Peyer's patch (tissue), 4 donors: Measurements from ENCODE around the gene NACC2.

Source experiments
- CTCF ChIP-seq, 6 experiments: fragments of 450-650 bp in 4 of 6; fragments of 200-600 bp in 2 of 6; sonication (generic) in 1 of 6; IDR thresholded peaks; one replicate each; pipeline ENCODE4 v1.5.1; 2017 to 2019; ENCODE audit warnings: antibody characterized with exemption in 6 of 6, mild to moderate bottlenecking in 3 of 6, moderate library complexity in 1 of 6
- POLR2A ChIP-seq, 2 donors: fragments of 450-650 bp; IDR thresholded peaks; one replicate each; pipeline ENCODE4 v1.5.1; 2017; ENCODE audit warnings: antibody characterized with exemption in 2 of 2, mild to moderate bottlenecking in 2 of 2, moderate library complexity in 2 of 2

GRCh38 chr9:136011703-136012496 is 83.2 kb downstream of the NACC2 start:
- no peak for TF ChIP-seq CTCF (IDR thresholded peaks at IDR 0.05)
- no peak for TF ChIP-seq POLR2A (IDR thresholded peaks at IDR 0.05)
